Kidney (tissue), 14 donors: ENCODE measurements around the gene CHST3. TPM values are rescaled to one million over a fixed set of nuclear protein-coding genes. Genes with fewer than 3 reads are reported as not detected.

Experiments
- DNase-seq, 5 donors: peaks; one replicate each; pipeline ENCODE4 v3.0.0-alpha.2; 2013 to 2020
- FAIRE-seq: peaks from 2 replicates; lab custom pipeline; 2012; peaks lifted over from hg19 to GRCh38; lab: Jason Lieb, UNC
- H3K27ac ChIP-seq, 2 donors: one replicate each; pipeline ENCODE4 v1.7.0; 2013; ENCODE audit warnings: low read depth in 2 of 2, low read length in 2 of 2, inconsistent platforms in 1 of 2
- H3K27me3 ChIP-seq: one replicate; pipeline ENCODE4 v1.7.1; 2013; ENCODE audit warnings: low read length, inconsistent platforms; ENCODE audit not compliant: control insufficient read depth, insufficient read depth
- H3K36me3 ChIP-seq, 3 donors: one replicate each; pipeline versions ENCODE4 v1.7.0 to v1.7.1; 2013; ENCODE audit warnings: low read length in 3 of 3, control low read depth in 1 of 3, inconsistent platforms in 1 of 3; ENCODE audit not compliant: insufficient read depth in 3 of 3, control insufficient read depth in 2 of 3
- H3K4me1 ChIP-seq, 3 donors: one replicate each; pipeline versions ENCODE4 v1.7.0 to v1.7.1; 2013; ENCODE audit warnings: low read length in 3 of 3, inconsistent platforms in 1 of 3, low read depth in 1 of 3; ENCODE audit not compliant: control insufficient read depth in 2 of 3, insufficient read depth in 2 of 3
- H3K4me3 ChIP-seq, 3 donors: one replicate each; pipeline versions ENCODE4 v1.7.0 to v1.8.1; 2013; ENCODE audit warnings: low read length in 3 of 3, control low read depth in 1 of 3, inconsistent platforms in 1 of 3
- H3K9ac ChIP-seq, 3 donors: one replicate each; pipeline versions ENCODE4 v1.7.0 to v1.7.1; 2013; ENCODE audit warnings: low read length in 3 of 3, control low read depth in 1 of 3, inconsistent platforms in 1 of 3
- H3K9me3 ChIP-seq, 3 donors: one replicate each; pipeline versions ENCODE4 v1.7.0 to v1.7.1; 2013; ENCODE audit warnings: low read length in 3 of 3, control low read depth in 1 of 3, inconsistent platforms in 1 of 3; ENCODE audit not compliant: control insufficient read depth in 2 of 3, insufficient read depth in 1 of 3
- intact Hi-C: fragments of 100-400 bp; cut with DNase I; formaldehyde crosslinking; loops from one replicate; pipeline ENCODE4 v1.11.1; 2022
- polyA plus RNA-seq: library from polyadenylated mRNA; stranded (reverse); fragments of 350-450 nt; fragmentation: Illumina TruSeq; extraction: RNeasy Lipid Tissue Mini Kit (QIAGEN cat#74804); gene quantifications from one replicate; pipeline ENCODE4 v1.2.3, GENCODE V29; 2014; ENCODE audit warnings: low read depth, low replicate concordance; ENCODE audit not compliant: insufficient read depth
- total RNA-seq: library from RNA; stranded (reverse); fragmentation: NEBNext Ultra II Directional; extraction: Animal tissue kit (Norgen Biotek cat#: 25700); gene quantifications from one replicate; pipeline ENCODE4 v1.2.1, GENCODE V29; 2021
- TF ChIP-seq, protein P1 (sequence below): IDR thresholded peaks from 3 replicates; pipeline ENCODE4 v1.5.1; 2012; ENCODE audit warnings: mild to moderate bottlenecking, moderate library complexity, borderline replicate concordance; ENCODE audit not compliant: insufficient read depth; ENCODE audit errors: extremely low read depth
- donor health status: control.
- donor health status: control.
- donor health status: control.
- donor health status: control.
- donor health status: control.
- donor health status: DM: yes; HTN: yes; CAD: no.
- donor health status: Normal renal cell carcinoma (clear cell type).

The CHST3 gene
- total and polyA plus RNA-seq, 2 donors from 2014 or later: 9.1 to 31.5 TPM

DNA sequence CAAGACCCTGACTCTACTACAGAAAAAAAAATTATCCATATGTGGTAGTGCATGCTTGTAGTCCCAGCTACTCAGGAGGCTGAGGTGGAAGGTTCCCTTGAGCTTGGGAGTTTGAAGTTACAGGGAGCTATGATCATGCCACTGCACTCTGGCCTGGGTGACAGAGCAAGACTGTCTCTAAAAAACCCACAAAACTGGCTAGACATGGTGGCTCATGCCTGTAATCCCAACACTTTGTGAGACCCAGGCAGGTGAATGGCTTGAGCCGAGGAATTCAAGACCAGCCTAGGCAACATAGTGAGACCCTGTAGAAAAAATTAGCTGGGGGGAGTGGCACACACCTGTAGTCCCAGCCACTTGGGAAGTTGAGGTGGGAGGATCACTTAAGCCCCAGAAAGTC is 32.9 kb upstream of the CHST3 start:
- H3K4me1 ChIP-seq: no peaks in the 10 kb centered on the region
- no peak overlapping the region for H3K9ac ChIP-seq
- TF ChIP-seq, protein P1, sequence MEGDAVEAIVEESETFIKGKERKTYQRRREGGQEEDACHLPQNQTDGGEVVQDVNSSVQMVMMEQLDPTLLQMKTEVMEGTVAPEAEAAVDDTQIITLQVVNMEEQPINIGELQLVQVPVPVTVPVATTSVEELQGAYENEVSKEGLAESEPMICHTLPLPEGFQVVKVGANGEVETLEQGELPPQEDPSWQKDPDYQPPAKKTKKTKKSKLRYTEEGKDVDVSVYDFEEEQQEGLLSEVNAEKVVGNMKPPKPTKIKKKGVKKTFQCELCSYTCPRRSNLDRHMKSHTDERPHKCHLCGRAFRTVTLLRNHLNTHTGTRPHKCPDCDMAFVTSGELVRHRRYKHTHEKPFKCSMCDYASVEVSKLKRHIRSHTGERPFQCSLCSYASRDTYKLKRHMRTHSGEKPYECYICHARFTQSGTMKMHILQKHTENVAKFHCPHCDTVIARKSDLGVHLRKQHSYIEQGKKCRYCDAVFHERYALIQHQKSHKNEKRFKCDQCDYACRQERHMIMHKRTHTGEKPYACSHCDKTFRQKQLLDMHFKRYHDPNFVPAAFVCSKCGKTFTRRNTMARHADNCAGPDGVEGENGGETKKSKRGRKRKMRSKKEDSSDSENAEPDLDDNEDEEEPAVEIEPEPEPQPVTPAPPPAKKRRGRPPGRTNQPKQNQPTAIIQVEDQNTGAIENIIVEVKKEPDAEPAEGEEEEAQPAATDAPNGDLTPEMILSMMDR: no peak
- peaks cover 0 to 14% (median 0%) of the 10 kb centered on the region in 3 donors for H3K9me3 ChIP-seq
- no peaks in the 10 kb centered on the region for H3K36me3 ChIP-seq
- H3K27ac ChIP-seq: no peak overlapping the region
- DNase-seq (no peak), FAIRE-seq (no peak)
- no peaks in the 10 kb centered on the region for H3K27me3 ChIP-seq
- H3K4me3 ChIP-seq: no peak overlapping the region
- intact Hi-C loops: no loop called here

DNA sequence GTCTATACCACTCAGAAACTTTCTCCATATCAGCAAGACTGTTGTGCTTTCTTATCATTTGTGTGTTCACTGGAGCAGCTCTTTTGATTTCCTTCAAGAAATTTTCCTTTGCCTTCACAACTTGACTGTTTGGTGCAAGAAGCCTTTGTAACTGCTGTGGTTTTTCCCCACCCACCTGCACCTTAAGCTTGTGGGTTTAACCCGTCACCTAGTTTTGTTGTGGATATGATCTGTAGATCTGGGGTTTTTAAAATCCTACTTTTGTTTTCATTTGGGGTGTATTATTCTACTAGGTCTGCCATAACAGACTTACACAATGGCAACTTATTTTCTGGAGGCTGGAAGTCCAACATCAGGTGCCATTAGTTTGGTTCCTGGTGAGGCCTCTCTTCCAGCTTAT is 30.5 kb upstream of the CHST3 start:
- no peak for DNase-seq
- Histone ChIP-seq H3K9me3 (peaks cover 0 to 14% (median 0%) of the 10 kb centered on the region in 3 donors), H3K27me3 (no peaks in the 10 kb centered on the region), H3K4me3 (no peak overlapping the region), H3K27ac (no peak overlapping the region), H3K36me3 (no peaks in the 10 kb centered on the region), H3K4me1 (peaks cover 0 to 1% (median 0%) of the 10 kb centered on the region in 3 donors), H3K9ac (no peak overlapping the region)
- no peak for FAIRE-seq
- intact Hi-C loops: no loop called here
- TF ChIP-seq, protein P1: no peak

DNA sequence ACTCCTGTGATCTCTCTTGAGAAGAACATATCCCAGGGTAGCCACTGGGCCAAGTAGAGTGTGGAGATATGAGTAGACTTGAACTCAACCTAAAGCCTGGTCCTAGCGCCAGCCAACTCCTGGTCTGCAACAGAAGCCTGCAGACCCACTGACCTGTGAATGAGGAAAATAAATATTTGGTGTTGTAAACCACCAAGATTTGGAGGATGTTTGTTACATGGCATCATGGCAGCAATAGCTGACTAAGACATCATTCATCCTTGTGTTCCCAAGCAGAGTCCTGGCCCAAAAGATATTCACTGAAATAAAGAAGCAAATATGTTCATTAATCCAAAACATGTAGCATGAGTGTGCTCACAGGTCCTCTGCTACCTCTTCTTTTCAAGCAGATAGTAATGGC is 26.0 kb upstream of the CHST3 start:
- Histone ChIP-seq H3K4me1 (peaks cover 0 to 17% (median 0%) of the 10 kb centered on the region in 3 donors), H3K9me3 (peaks cover 0 to 5% (median 0%) of the 10 kb centered on the region in 3 donors), H3K27me3 (no peaks in the 10 kb centered on the region), H3K4me3 (no peak overlapping the region), H3K9ac (no peak overlapping the region), H3K36me3 (no peaks in the 10 kb centered on the region), H3K27ac (no peak overlapping the region)
- FAIRE-seq: no peak
- TF ChIP-seq, protein P1: no peak
- intact Hi-C loops: no loop called here
- no peak for DNase-seq

DNA sequence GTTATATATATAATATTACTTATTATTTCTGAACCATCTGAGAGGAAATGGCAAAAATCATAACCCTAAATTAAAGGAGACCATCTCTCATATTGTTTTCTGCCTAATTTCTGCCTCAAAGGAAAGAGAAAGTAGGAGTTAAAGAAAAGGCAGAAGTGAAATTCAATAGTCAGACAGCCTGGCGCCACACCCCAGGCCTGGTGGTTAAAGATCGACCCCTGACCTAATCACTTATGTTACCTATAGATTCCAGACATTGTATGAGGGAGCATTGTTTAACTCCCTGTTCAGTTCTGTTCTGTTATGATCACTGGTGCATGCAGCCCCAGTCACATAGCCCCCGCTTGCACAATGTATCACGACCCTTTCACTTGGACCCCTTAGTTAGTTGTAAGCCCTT is 24.9 kb upstream of the CHST3 start:
- peak in 1 of 5 donors; percentile 7 for DNase-seq
- H3K27me3 ChIP-seq: no peaks in the 10 kb centered on the region
- H3K27ac ChIP-seq: peak overlapping the region in 1 of 2 donors; percentile 25
- H3K4me3 ChIP-seq: no peak overlapping the region
- peaks cover 0 to 5% (median 0%) of the 10 kb centered on the region in 3 donors for H3K9me3 ChIP-seq
- no peak for FAIRE-seq
- peaks cover 0 to 17% (median 0%) of the 10 kb centered on the region in 3 donors for H3K4me1 ChIP-seq
- H3K36me3 ChIP-seq: no peaks in the 10 kb centered on the region
- no peak overlapping the region for H3K9ac ChIP-seq
- intact Hi-C loops: no loop called here
- TF ChIP-seq, protein P1: no peak
